SIG-M5 (cell line): ENCODE results near the gene CDK11A.
A peak's percentile ranks its signal among the peaks of the same experiment; 100 is the strongest.
"Not testable (repeated sequence)": the region's sequence is repeated elsewhere in the genome, so short reads cannot be mapped to it uniquely, and the experiment has no call there.

Experiments used
- DNase-seq: peaks from one replicate; lab custom pipeline; 2025; lab: John Stamatoyannopoulos, UW

Gene CDK11A

GRCh38 chr1:1726088-1726487 lies 1.9 kb upstream of the CDK11A start:
- not testable (repeated sequence) for DNase-seq

- no peak for DNase-seq
Measured at GRCh38 chr1:1721201-1721600, 3.0 kb downstream of the CDK11A start.

GRCh38 chr1:1715109-1715883 lies 8.9 kb downstream of the CDK11A start:
- not testable (repeated sequence) for DNase-seq

GRCh38 chr1:1707897-1708296 lies 16.3 kb downstream of the CDK11A start:
- not testable (repeated sequence) for DNase-seq

- DNase-seq = not testable (repeated sequence)
Measured at GRCh38 chr1:1707241-1707640, 16.9 kb downstream of the CDK11A start.

- DNase-seq = not testable (repeated sequence)
Measured at GRCh38 chr1:1705623-1706022, 18.5 kb downstream of the CDK11A start.

GRCh38 chr1:1704284-1704957 lies 19.7 kb downstream of the CDK11A start:
- DNase-seq = not testable (repeated sequence)

- no peak for DNase-seq
Measured at GRCh38 chr1:1703796-1704195, 20.4 kb downstream of the CDK11A start.

- DNase-seq = not testable (repeated sequence)
Measured at GRCh38 chr1:1702506-1702905, 21.7 kb downstream of the CDK11A start.

- not testable (repeated sequence) for DNase-seq
Measured at GRCh38 chr1:1700557-1700956, 23.6 kb downstream of the CDK11A start.

GRCh38 chr1:1700067-1700466 lies 24.1 kb downstream of the CDK11A start:
- DNase-seq = not testable (repeated sequence)

- DNase-seq = not testable (repeated sequence)
Measured at GRCh38 chr1:1699061-1699460, 25.1 kb downstream of the CDK11A start.

GRCh38 chr1:1697358-1698183 lies 26.6 kb downstream of the CDK11A start:
- DNase-seq = not testable (repeated sequence)

GRCh38 chr1:1696431-1697357 lies 27.5 kb downstream of the CDK11A start:
- DNase-seq = not testable (repeated sequence)

GRCh38 chr1:1692714-1693647 lies 31.2 kb downstream of the CDK11A start, which contains the start of gene SLC35E2B:
SLC35E2B (minus strand) TSS chr1:1692795; CDS start chr1:1676699, 16,096 bp downstream.
- peak; percentile 34 for DNase-seq

GRCh38 chr1:1692324-1692713 lies 31.8 kb downstream of the CDK11A start:
- not testable (repeated sequence) for DNase-seq

- not testable (repeated sequence) for DNase-seq
Measured at GRCh38 chr1:1691443-1691842, 32.7 kb downstream of the CDK11A start.

- DNase-seq = not testable (repeated sequence)
Measured at GRCh38 chr1:1689526-1689925, 34.6 kb downstream of the CDK11A start.

- no peak for DNase-seq
Measured at GRCh38 chr1:1687846-1688245, 36.3 kb downstream of the CDK11A start.
